Right lobe of liver (tissue), 4 donors: ENCODE measurements around the gene ITPR2.

Experiments used
- CTCF ChIP-seq, 4 donors: fragments of 200-600 bp in 3 of 4; fragments of 450-650 bp in 1 of 4; IDR thresholded peaks; one replicate each; pipeline versions ENCODE4 v1.5.1 to v1.8.0; 2016 to 2022; ENCODE audit warnings: antibody characterized with exemption in 4 of 4, mild to moderate bottlenecking in 2 of 4
- POLR2A ChIP-seq: fragments of 450-650 bp; IDR thresholded peaks from one replicate; pipeline ENCODE4 v1.6.1; 2017; ENCODE audit warnings: antibody characterized with exemption, mild to moderate bottlenecking
- donor health status: DM: no; HTN: no; CAD: no.
- donor health status: DM: no; HTN: no; CAD: no.
- donor health status: DM: no; HTN: yes; CAD: no.

GRCh38 chr12:26737487-26738030 is 95.4 kb downstream of the ITPR2 start:
- no peak for TF ChIP-seq CTCF (IDR thresholded peaks at IDR 0.05)
- TF ChIP-seq POLR2A: no peak
